PC-3 (cell line): ENCODE measurements around the gene CPVL.

Experiments
- CTCF ChIP-seq: fragments of 300-600 bp; sonication (generic); conservative IDR thresholded peaks from 2 replicates; pipeline ENCODE4 v1.5.1; 2017; ENCODE audit warnings: antibody characterized with exemption, low read depth, mild to moderate bottlenecking, low read length
- EZH2 ChIP-seq: fragments of 300-600 bp; sonication (generic); IDR thresholded peaks from one replicate; pipeline ENCODE4 v1.6.1; 2017; ENCODE audit warnings: antibody characterized with exemption, mild to moderate bottlenecking, low read length; ENCODE audit not compliant: unreplicated experiment
- EZH2phosphoT487 ChIP-seq: fragments of 300-600 bp; sonication (generic); IDR thresholded peaks from 2 replicates; pipeline ENCODE4 v1.6.1; 2018; ENCODE audit warnings: mild to moderate bottlenecking, antibody characterized with exemption, low read length, borderline replicate concordance

- TF ChIP-seq CTCF = no peak
- no peak for TF ChIP-seq EZH2
- TF ChIP-seq EZH2phosphoT487 = no peak
Observed at GRCh38 chr7:29143751-29144150, 2.6 kb downstream of the CPVL start.
